HepG2 (cell line): ENCODE measurements around the gene VDAC1. TPM values are rescaled to one million over a fixed set of nuclear protein-coding genes. Genes with fewer than 3 reads are reported as not detected.
A peak's percentile ranks its signal among the peaks of the same experiment; 100 is the strongest.

Source experiments
- FOXK1 ChIP-seq: sonication (generic); formaldehyde crosslinking; IDR thresholded peaks from 2 replicates; pipeline ENCODE4 v1.4.0; 2020; ENCODE audit warnings: low read depth, missing genetic modification reagents, borderline replicate concordance
- KLF16 ChIP-seq, 2 experiments: sonication (generic) in 1 of 2; formaldehyde crosslinking in 1 of 2; IDR thresholded peaks; 2 replicates each; pipeline versions ENCODE4 v1.6.1 to v1.8.0; 2016 to 2023; ENCODE audit warnings: missing genetic modification reagents in 2 of 2, missing compliant biosample characterization in 1 of 2
- KLF6 ChIP-seq: IDR thresholded peaks from 2 replicates; pipeline ENCODE4 v1.8.0; 2016; ENCODE audit warnings: missing biosample characterization, missing genetic modification reagents
- NFIC ChIP-seq: IDR thresholded peaks from 2 replicates; pipeline ENCODE4 v1.6.1; 2012; ENCODE audit warnings: mild to moderate bottlenecking, low read length, inconsistent platforms
- PAF1 ChIP-seq: IDR thresholded peaks from 2 replicates; pipeline ENCODE4 v1.6.1; 2016; ENCODE audit warnings: missing genetic modification reagents, missing compliant biosample characterization
- POLR2A ChIP-seq, 2 experiments: IDR thresholded peaks; 2 replicates each; pipeline ENCODE4 v1.6.1; 2011; ENCODE audit warnings: low read depth in 2 of 2, low read length in 2 of 2, mild to moderate bottlenecking in 1 of 2, moderate library complexity in 1 of 2; ENCODE audit not compliant: insufficient read depth in 1 of 2
- RARA ChIP-seq: IDR thresholded peaks from 2 replicates; pipeline ENCODE4 v1.6.1; 2016; ENCODE audit warnings: missing genetic modification reagents, missing compliant biosample characterization
- RXRA ChIP-seq: sonication (generic); formaldehyde crosslinking; IDR thresholded peaks from 2 replicates; pipeline ENCODE4 v1.5.1; 2020; ENCODE audit warnings: missing genetic modification reagents
- SATB2 ChIP-seq: sonication (generic); formaldehyde crosslinking; IDR thresholded peaks from 2 replicates; pipeline ENCODE4 v1.5.0; 2020; ENCODE audit warnings: missing genetic modification reagents
- SOX13 ChIP-seq, 3 experiments: fragments of 450-650 bp in 1 of 3; sonication (generic) in 1 of 3; formaldehyde crosslinking in 1 of 3; IDR thresholded peaks in 2 of 3; conservative IDR thresholded peaks in 1 of 3; 2 replicates each; pipeline versions ENCODE4 v1.5.0 to v1.6.1; 2016 to 2020; ENCODE audit warnings: antibody characterized with exemption in 1 of 3, mild to moderate bottlenecking in 1 of 3, missing compliant biosample characterization in 1 of 3, missing genetic modification reagents in 1 of 3, moderate library complexity in 1 of 3
- TSC22D2 ChIP-seq: sonication (generic); formaldehyde crosslinking; IDR thresholded peaks from 2 replicates; pipeline ENCODE4 v1.5.1; 2020; ENCODE audit warnings: missing genetic modification reagents, mild to moderate bottlenecking, borderline replicate concordance
- ZNF124 ChIP-seq: sonication (generic); formaldehyde crosslinking; IDR thresholded peaks from 2 replicates; pipeline ENCODE4 v1.4.0; 2020; ENCODE audit warnings: missing genetic modification reagents
- ZNF317 ChIP-seq: sonication (generic); formaldehyde crosslinking; IDR thresholded peaks from 2 replicates; pipeline ENCODE4 v1.5.0; 2020; ENCODE audit warnings: mild to moderate bottlenecking, missing genetic modification reagents
- ZNF564 ChIP-seq: sonication (generic); formaldehyde crosslinking; IDR thresholded peaks from 2 replicates; pipeline ENCODE4 v1.8.1; 2023; ENCODE audit warnings: mild to moderate bottlenecking, missing genetic modification reagents
- ZNF572 ChIP-seq: sonication (generic); formaldehyde crosslinking; IDR thresholded peaks from 2 replicates; pipeline ENCODE4 v1.5.1; 2020; ENCODE audit warnings: mild to moderate bottlenecking, missing genetic modification reagents
- ZNF646 ChIP-seq: sonication (generic); formaldehyde crosslinking; IDR thresholded peaks from 2 replicates; pipeline ENCODE4 v1.9.0; 2021; ENCODE audit warnings: mild to moderate bottlenecking, missing genetic modification reagents
- ZNF672 ChIP-seq: sonication (generic); formaldehyde crosslinking; IDR thresholded peaks from 2 replicates; pipeline ENCODE4 v1.8.1; 2022; ENCODE audit warnings: missing genetic modification reagents
- polyA plus RNA-seq, 8 experiments: library from polyadenylated mRNA; depleted of rRNA in 3 of 8; stranded (reverse) in 7 of 8; unstranded in 1 of 8; fragments of >200 nt; fragmentation: Illumina TruSeq in 4 of 8; extraction: Trizol in 4 of 8; gene quantifications; 2 replicates each; pipeline versions ENCODE4 v1.2.1 to v1.2.3, GENCODE V29; 2011 to 2016; ENCODE audit warnings: low read depth in 4 of 8, missing spikeins in 1 of 8, mixed read lengths in 1 of 8; ENCODE audit not compliant: insufficient read depth in 1 of 8
- total RNA-seq, 5 experiments: library from RNA; depleted of rRNA; stranded (reverse); fragments of >200 nt; fragmentation: Illumina TruSeq; extraction: Trizol; gene quantifications; 2 replicates each; pipeline ENCODE4 v1.2.3, GENCODE V29; 2016; ENCODE audit warnings: low read depth in 1 of 5
- TF ChIP-seq, protein P1 (sequence below): sonication (generic); formaldehyde crosslinking; IDR thresholded peaks from 2 replicates; pipeline ENCODE4 v1.9.0; 2021; ENCODE audit warnings: missing genetic modification reagents, borderline replicate concordance
- TF ChIP-seq, protein P2 (sequence below): IDR thresholded peaks from 2 replicates; pipeline ENCODE4 v1.6.1; 2016; ENCODE audit warnings: mild to moderate bottlenecking

Gene VDAC1
- total and polyA plus RNA-seq, 2 of the 13 experiments (the other 11 are each of a cell fraction or from before 2014, with no cell fraction given), result 112 to 380 TPM

DNA sequence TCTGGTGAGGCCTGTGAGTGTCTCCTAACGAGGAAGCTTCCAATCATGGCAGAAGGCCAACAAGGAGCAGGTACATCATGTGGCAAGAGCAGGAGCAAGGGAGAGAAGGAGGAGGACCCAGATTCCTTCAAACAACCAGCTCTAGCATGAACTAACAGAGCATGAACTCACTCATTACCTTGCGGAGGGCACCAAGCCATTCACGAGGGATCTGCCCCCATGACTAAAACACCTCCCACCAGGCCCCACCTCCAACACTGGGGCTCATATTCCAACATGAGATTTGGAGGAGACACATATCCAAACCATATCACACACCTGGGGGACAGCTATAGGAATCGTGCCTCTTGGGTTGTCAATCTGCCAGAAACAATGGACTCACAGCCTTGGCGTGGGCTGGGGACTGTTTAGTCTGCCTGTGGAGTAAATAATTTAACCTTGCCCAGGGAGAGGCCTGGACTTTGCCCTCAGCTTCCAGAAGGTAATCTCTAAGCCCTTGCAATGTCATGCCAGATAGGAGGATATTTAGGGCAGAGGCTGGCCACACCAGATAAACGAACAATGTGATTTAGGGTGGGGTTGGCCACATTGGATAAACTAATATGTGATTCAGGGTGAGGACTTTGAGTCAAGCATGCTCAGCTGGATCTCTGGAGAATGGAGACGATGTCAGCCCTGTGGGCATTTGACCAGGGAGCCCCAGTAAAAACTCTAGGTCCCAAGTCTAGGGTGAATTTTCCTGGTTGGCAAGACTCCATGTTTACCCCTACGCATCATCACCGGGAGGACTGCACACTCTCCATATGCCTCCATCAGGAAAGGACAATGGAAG, 13.6 kb upstream of the VDAC1 start (continued):
- TF ChIP-seq ZNF672 (CRISPR knock-in tag) (no peak), ZNF646 (CRISPR knock-in tag) (no peak), POLR2A (IDR thresholded peaks at IDR 0.05; ENCODE audit: insufficient read depth in 1 of 2, low read depth in 2 of 2, low read length in 2 of 2) (peak in 1 of 2 experiments; percentile 67), ZNF572 (CRISPR knock-in tag) (no peak), KLF6 (CRISPR knock-in tag) (0 out of 2 replicates have a peak, but pooled peaks have one; percentile 23), RARA (peak; percentile 60), SOX13 (IDR thresholded peaks at IDR 0.05) (no peak), SOX13 (CRISPR knock-in tag; conservative IDR thresholded peaks at IDR 0.05 in 1 of 2, IDR thresholded peaks at IDR 0.05 in 1 of 2) (peak in 1 of 2 experiments; percentile 91; a peak in 2 of 4 replicates), ZNF564 (CRISPR knock-in tag) (no peak), RXRA (CRISPR knock-in tag) (peak; percentile 28; the same call in 1 of the 2 replicates), SATB2 (CRISPR knock-in tag) (no peak), ZNF124 (CRISPR knock-in tag) (no peak), NFIC (peak; percentile 70), KLF16 (CRISPR knock-in tag; IDR thresholded peaks at IDR 0.05) (peak in 1 of 2 experiments; percentile 37; a peak in 1 of 4 replicates), TSC22D2 (CRISPR knock-in tag) (no peak), PAF1 (CRISPR knock-in tag) (no peak), FOXK1 (CRISPR knock-in tag) (peak; percentile 12; the same call in 1 of the 2 replicates), ZNF317 (CRISPR knock-in tag) (peak; percentile 63)
- TF ChIP-seq, protein P1, sequence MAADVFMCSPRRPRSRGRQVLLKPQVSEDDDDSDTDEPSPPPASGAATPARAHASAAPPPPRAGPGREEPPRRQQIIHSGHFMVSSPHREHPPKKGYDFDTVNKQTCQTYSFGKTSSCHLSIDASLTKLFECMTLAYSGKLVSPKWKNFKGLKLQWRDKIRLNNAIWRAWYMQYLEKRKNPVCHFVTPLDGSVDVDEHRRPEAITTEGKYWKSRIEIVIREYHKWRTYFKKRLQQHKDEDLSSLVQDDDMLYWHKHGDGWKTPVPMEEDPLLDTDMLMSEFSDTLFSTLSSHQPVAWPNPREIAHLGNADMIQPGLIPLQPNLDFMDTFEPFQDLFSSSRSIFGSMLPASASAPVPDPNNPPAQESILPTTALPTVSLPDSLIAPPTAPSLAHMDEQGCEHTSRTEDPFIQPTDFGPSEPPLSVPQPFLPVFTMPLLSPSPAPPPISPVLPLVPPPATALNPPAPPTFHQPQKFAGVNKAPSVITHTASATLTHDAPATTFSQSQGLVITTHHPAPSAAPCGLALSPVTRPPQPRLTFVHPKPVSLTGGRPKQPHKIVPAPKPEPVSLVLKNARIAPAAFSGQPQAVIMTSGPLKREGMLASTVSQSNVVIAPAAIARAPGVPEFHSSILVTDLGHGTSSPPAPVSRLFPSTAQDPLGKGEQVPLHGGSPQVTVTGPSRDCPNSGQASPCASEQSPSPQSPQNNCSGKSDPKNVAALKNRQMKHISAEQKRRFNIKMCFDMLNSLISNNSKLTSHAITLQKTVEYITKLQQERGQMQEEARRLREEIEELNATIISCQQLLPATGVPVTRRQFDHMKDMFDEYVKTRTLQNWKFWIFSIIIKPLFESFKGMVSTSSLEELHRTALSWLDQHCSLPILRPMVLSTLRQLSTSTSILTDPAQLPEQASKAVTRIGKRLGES (CRISPR knock-in tag), result no peak
- TF ChIP-seq, protein P2, sequence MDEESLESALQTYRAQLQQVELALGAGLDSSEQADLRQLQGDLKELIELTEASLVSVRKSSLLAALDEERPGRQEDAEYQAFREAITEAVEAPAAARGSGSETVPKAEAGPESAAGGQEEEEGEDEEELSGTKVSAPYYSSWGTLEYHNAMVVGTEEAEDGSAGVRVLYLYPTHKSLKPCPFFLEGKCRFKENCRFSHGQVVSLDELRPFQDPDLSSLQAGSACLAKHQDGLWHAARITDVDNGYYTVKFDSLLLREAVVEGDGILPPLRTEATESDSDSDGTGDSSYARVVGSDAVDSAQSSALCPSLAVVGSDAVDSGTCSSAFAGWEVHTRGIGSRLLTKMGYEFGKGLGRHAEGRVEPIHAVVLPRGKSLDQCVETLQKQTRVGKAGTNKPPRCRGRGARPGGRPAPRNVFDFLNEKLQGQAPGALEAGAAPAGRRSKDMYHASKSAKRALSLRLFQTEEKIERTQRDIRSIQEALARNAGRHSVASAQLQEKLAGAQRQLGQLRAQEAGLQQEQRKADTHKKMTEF (CRISPR knock-in tag), result peak; percentile 61
